GM18909 (cell line): ENCODE data around the gene TM9SF3.

Experiments used
- ATAC-seq: cut with Tn5 transposase; IDR thresholded peaks from one replicate; pipeline ENCODE4 v1.9.1; 2021; ENCODE audit warnings: mild to moderate bottlenecking; ENCODE audit not compliant: unreplicated experiment, poor library complexity

The TM9SF3 gene

DNA sequence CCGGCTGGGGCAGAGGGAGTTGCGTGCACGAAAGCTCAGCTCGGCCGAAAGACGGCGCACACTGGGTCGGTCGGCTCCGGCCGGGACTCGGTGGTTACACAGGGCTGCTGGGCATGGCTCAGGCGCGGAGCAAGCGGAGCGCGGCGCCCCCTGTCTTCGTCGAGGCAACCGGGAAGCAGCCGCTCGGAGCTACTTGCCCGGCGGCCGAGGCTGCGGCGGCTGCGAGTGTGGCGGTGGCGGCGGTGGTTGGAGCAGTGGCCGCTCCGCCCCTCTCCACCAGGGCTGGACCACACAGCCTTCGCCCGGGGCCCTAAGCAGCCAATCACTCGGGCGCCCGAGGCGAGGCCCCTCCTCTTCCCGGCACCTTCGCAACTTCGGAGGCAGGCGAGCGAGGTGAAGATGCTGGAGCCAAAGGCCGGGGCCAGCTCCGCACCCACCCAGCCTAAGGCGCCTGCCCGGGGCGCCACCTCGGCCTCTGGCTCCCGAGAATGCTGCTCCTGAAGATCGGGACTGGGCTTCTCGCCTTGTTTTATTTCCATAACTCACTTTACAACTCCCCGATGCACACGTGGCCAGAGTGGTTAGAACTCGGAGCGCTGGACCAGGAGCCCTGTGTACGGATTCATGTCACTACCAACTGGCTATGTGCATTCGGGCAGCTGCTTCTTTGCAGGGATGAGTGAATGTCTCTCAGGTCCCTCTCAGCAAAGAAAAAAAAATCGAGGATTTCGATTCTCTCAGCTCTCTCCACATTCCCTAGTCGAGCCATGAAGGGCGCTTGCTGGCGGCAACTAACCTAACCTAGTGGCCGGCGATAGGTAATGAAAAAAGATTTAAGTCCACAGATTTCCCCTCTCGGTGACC, 72.9 kb downstream of the TM9SF3 start, which contains the start of gene TLL2:
TLL2 (minus strand) TSS at position 229 of the 864 bp plus-strand sequence. CDS start 241 bp downstream, outside the sequence.
- peak; percentile 83 for ATAC-seq

DNA sequence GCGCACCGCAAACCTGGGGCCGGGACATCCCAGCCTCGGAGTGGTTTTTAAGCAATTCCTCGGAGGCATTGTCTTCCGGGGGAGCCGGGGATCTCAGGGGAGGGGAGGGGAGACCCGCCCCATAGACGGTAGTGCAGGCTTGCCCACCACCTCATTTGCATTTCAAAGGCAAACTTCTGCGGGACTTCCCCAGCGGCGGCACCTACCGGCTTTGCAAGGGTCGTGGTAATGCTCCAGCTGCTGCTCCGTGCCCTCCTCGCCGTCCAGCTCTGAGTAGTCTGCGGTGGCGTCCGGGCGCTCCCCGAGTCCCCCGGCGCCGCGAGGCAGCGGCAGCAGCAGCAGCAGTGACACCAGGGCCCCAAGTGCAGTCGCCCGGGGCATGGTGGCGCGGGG, 73.5 kb downstream of the TM9SF3 start:
- no peak for ATAC-seq

DNA sequence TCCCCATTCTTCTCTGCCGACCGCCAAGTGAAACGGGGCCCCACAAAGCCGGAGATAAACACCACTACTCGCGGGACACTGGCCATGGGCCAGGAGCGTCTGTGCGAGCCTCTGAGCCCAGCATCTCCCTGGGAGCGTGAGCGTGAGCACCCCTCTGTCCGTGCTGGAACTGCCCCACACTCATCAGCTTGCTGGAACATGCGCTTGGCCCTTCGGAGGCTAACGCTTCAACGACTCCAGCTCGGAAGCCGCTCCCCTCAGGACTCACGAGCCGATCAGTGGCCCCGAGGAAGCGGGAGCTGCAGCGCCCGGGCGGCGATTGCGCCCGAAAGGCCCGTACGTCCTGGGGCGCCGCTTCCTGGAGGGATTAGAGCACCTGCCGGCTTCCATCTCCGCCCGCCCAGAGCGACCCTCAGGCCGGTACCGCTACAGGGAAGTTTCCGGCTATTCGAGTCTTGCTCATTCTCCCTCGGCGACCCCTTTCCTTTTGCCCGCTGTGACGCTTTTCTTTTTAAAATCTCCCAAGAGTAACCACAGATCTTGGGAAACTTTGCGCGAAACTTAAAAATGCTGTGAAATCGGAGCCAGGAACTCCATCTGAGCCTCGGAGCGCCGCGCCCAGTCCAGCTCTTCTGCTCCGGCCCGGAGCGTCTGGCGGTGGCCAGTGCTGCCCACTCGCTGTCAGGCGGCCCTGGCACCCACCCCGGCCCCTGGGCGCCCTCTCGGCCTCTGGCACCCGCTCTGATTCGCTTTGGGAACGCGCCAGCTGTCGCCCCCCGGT, 74.1 kb downstream of the TM9SF3 start:
- peak; percentile 3 for ATAC-seq

DNA sequence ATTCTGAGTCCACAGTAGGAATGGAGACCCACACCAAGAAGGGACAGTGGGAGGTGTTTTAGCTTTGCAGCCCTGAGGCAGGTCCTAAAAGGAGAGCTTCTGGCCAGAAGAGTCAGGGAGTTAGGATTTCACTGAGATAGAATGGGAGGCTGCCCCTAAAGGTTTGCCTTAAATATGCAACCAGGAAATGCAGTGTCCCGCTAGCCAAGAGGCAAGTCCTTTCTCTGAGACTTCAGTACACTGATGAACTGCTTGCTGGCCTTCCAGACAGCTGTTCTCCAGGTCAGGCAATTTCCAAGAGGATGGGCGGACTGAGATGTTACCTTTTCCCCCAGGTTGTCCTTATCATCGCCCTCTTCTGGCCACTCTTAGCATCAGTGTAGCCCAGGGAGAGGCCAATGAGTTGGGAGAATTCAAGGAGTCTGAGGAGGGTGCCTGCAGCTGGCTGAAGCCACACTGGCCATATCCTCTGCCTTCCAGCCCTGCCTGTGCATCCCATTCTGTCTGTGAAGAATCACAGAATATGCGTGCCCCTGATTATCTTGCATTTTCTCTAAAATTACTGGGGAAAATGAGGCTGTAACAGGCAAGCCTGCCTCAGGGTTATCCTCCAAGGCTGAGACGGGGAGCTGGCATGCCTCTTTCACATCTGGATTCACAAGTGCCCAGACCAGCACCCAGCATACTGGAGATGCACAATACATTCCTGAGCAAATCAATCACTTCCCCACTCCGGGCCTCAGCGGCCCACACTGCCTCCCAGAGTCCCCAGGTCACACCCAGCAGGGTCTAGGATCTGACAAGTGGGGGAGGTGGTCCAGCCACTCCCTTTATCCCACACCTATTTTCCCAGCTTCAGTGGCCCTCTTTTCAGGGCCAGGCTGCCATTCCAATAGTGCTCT, 75.5 kb downstream of the TM9SF3 start:
- ATAC-seq: no peak

DNA sequence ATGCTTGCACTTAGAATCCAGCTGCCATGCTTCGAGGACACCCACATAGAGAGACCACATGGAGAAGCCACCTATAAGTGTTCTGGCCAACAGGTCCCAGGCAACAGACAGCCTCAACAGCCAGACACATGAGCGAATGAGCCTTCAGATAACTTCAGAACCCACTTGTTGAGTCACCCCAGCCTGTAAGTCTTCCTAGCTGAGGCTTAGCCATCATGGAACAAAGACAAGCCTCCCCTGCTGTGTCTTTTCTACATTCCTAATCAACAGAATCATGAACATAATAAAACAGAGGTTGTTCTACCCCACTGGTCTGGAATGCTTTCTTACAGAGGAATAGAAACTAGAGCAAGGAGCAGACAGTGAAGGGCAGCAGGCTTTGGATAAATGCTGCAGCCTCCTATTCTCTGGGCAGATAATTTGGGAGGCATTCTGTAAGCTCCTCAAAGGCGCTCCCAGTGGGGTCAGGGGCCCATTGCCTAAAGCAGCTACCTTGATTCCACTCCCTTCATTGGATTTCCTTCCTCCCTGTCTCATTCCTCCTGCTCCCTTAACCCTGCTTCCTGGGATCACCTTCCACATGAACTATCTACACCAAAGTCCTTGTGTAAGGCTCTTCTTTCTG, 77.7 kb downstream of the TM9SF3 start:
- no peak for ATAC-seq

DNA sequence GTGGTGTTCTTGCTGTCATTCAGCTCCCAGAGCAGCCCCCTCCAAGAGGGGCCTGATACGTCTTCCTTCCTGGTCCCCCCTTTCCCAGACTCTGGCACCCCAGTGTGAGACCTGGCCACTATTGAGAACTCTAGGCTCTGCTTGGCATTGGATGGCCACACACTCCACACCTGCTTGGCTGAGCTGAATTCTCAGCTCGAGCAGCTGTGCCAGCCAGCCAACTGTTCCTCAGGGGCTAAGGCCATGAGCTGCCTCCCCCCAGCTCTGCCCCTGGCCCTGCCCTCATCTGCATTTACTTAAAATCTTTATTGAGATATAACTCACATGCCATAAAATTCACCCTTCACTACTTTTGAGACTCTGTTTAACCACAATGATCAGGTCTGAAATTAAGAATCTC, 79.8 kb downstream of the TM9SF3 start:
- no peak for ATAC-seq

DNA sequence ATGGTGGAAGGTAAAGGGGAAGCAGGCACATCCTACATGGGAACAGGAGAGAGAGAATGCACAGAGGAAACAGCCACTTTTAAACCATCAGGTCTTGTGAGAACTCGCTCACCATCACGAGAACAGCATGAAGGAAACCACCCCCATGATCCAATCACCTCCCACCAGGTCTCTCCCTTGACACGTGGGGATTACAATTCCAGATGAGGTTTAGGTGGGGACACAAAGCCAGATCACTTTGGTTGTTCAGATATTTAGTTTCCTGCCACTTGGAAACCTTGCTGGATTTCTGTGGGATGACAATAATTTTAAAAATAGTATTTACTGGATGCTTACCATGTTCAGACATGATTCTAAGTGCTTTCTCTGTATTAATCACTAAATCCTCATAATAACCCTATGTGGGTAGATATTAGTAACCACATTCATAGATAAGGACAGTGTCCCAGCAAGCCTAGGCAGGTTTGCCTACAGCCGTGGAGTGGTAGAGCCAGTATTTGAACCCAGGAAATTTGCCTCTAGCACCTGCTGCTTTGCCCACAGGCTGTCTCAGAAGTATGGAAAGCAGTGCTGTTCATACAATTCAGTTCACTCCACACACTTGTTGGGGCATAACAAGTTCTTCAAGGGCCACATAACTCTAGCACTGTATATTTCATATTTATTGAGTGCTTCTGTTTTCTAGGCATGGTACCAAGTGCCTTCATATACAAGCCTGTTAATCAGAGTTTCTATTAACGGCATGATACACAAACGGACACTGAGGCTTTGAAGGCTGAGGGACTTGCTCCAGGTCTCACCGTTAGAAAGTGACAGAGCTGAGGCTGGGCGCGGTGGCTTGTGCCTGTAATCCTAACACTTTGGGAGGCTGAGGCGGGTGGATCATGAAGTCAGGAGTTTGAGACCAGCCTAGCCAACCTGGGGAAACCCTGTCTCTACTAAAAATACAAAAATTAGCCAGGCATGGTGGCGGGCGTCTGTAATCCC, 81.4 kb downstream of the TM9SF3 start:
- no peak for ATAC-seq

DNA sequence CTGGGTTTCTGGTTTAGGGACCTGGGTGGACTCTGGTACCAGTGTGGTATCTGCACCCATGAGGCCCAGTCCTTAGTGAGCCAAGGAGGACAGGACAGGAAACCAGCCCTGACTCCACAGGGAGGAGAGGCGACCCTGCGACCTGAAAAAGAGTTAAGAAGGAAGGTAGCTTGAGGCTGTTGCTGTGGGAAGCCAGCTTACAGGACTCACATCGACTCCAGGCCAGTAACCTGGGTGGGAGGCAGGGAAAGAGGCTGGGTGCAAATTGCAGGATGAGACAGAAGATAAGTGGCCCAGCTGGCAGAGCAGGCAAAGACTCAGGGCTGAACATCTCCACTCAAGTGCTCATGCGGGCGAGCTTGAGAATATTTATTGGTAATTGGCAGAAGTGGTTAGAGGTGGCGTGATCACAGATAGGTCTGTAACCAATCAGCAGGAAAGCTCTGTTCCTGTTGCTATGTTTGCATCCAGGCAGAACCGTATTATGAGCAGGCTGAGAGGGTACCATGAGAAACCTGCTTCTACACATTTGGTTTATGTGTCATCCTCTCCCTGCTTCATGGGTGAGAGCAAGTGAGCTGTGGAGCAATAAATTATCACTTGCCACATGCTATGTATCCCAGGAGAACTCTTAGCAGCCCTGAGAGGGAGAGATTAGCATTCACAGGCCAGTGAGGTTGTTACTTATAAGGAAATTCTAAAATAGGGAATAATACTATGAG, 84.1 kb downstream of the TM9SF3 start:
- ATAC-seq: no peak

DNA sequence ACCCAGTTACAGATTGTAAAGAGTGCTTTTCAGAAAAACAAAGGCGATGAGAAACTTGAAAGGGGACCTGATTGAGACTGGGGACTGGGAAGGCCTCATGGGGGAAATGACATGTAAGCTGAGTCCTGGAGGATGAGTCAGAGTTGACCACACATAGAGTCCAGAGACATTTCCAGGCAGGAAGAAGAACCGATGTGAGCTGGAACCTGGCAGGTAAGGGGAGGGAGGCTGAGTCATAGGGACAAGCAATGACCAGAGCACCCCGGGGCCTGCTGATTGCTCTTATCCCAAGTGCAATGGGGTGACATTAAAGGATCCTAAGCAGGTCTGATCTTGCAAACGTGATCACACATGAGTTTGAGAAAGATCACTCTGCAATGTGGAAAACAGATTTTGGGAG, 84.8 kb downstream of the TM9SF3 start:
- ATAC-seq: no peak

DNA sequence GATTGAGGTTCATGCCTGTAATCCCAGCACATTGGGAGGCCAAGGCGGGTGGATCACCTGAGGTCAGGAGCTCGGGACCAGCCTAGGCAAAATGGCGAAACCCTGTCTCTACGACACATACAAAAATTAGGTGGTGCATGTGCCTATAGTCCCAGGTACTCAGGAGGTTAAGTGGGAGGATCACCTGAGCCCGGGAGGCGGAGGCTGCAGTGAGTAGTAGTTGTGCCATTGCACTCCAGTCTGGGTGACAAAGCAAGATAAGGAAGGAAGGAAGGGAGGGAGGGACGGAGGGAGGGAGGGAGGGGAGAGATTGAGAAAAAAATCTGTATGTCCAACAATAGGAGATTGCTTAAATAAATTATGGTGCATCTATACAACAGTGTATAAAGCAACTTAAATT, 86.3 kb downstream of the TM9SF3 start:
- no peak for ATAC-seq

DNA sequence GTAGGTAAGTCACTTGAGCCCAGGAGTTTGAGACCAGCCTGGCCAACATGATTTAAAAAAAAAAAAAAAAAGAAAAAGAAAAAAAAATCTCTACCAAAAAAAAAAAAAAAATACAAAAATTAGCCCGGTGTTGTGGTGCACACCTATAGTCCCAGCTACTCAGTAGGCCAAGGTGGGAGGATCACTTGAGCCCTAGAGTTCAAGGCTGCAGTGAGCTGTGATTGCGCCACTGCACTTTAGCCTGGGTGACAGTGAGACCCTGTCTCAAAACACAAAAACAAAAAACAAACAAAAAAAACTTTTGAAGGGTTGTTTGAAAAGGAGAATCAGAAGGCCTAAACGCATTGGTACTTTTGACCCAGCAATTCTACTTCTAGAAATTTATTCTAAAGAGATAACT, 86.8 kb downstream of the TM9SF3 start:
- ATAC-seq: no peak

DNA sequence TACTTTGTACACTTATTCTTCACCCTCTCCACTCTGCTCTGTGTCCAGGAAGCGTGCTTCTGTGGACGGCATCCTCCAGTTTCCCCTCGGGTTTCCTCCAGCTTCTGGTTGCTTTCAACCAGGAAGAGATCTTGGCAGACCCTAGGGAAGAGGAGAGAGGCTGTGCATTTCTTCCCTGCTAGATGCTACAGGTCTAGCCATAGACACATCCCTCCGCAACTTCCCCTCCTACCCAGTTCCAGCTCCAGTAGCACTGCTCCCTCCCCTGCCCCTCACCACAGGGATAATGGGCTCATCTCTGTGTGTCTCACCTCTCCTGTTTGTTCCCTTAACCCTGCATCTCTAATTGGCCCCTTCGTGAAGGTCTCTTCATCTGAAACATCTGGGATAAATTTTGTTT, 89.4 kb downstream of the TM9SF3 start:
- ATAC-seq: no peak

DNA sequence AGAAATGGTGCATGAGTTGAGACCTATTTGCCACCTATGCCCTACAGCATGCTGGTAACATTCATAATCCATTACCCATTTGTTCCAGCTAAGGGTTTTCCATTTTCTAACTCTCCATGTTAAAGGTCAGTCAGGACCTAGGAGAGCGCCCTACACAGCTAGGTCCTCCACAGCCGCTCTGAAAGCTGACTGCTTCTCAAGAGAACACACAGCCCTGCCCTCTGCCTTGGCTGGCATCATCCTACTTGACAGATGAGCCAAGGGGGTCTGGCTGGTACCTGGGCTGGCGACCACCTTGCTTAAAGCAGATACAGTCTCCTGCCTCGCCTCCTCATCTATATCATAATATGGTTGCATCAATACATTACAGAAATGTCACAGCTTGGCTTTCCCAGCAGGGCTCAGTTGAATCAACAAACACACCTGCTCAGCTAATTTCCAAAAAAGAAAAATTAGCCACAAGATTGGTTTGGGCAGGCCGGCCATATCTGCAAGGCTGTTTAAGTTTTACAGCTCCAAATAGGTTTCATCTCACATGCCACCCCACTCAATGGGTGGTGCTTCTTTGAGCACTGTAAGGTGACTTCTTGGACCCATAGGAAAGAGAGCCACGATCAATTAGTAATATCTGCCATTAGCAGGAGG, 90.4 kb downstream of the TM9SF3 start:
- no peak for ATAC-seq

DNA sequence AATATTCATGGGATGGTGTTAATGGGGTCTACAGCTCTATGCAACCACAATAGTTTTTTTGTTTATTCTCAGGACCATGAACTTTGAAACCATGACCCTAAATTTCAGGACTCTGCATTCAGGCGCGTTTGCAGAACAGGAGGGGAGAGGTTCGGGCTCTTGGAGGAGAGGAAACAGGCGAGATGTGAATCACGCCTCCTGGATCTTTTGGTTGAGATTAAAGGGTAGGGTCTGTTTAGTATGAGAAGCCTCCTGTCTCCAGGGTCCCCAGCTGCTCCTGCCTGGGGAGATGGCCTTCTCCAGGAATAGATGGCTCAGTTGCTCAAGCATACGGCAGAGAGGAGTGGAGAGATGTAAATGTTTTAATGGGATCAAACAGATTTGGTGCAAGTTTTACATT, 91.3 kb downstream of the TM9SF3 start:
- no peak for ATAC-seq

DNA sequence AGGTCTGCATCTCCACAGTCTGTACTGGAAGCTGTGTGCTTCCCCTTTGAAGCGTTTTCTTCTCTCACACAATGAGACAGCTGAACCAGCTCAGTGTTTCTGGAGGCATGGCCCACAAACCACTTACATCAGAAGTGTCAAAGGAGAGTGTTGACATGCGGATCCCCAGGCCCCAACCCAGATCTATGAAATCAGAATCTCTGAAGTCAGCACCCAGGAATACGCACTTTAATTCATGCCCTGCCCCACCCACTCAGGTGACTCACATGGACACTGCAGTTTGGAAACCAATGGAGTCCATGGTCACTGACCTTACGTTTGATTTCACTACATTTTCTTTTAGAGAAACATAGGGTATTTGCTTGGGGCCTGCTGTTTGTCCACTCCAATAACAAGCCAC, 92.1 kb downstream of the TM9SF3 start:
- no peak for ATAC-seq

DNA sequence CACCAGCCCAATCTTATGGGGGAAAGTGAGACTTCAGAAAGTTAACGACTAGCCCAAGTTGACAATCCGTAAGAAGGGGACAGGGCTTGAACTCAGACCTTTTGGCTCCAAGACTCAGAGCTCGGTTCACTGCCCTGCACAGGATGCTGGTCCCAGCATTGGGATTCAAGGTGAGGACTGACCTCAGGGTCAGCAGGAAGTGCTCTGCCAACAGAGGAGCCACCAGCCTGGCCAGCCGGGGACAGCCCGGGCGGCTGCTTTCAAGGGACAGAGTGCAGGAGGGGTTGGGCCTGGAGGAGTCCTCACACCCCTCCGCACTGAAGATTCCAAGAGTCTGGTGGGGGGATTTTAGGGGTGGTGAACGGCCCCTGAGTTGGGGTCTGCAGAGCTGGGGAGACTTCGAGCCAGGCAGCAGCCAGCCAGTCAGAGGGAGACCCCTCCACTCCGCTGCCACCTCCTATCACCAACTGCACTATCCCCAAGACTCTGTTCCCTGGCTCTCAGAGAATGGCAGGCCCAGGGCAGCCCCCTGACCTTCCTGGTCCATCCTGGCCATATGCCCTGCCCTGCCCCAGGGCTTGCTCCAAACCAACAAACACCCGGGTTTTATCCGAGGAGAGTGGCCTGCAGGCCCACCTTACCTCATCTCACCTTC, 92.8 kb downstream of the TM9SF3 start:
- ATAC-seq: no peak

DNA sequence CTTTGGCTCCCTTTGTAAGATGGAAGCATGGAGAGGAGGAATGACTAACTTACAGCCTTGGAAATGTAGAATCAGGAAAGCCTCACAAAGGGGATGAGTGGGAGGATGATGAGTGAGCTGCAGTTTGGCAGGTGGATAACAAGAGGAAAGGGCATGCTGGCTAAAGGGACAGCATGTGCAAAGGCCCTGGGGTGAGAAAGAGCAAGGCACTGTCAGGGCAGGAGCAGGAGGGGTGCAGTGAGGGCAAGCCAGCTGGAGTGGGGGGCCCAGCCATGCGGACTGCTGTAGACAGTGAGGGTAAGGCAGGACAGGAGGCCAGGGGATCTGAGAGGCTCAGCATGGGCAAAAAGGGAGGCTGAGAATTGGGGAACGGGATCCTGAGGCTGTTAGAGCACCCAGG, 93.6 kb downstream of the TM9SF3 start:
- no peak for ATAC-seq
